Smooth muscle cell (in vitro differentiated cells): ENCODE results near the gene GLOD4. TPM values are rescaled to one million over a fixed set of nuclear protein-coding genes. Genes with fewer than 3 reads are reported as not detected.

Experiments
- DNase-seq: peaks from one replicate; lab custom pipeline; 2025; ENCODE audit not compliant: unreplicated experiment; lab: John Stamatoyannopoulos, UW
- H2AFZ ChIP-seq: fragments of 200-600 bp; sonication (generic); 2 replicates; pipeline ENCODE4 v1.6.0; 2016; ENCODE audit warnings: antibody characterized with exemption, low read depth, mild to moderate bottlenecking
- H3F3A ChIP-seq: fragments of 200-600 bp; sonication (generic); 2 replicates; pipeline ENCODE4 v1.6.0; 2017; ENCODE audit warnings: antibody characterized with exemption, low read depth
- H3K27ac ChIP-seq: fragments of 200-600 bp; sonication (generic); 2 replicates; pipeline ENCODE4 v1.5.1; 2016; ENCODE audit warnings: low read depth, mild to moderate bottlenecking
- H3K27me3 ChIP-seq: fragments of 200-600 bp; sonication (generic); 2 replicates; pipeline ENCODE4 v1.6.1; 2016; ENCODE audit warnings: low read depth, mild to moderate bottlenecking
- H3K36me3 ChIP-seq: fragments of 200-600 bp; sonication (generic); 2 replicates; pipeline ENCODE4 v1.5.1; 2016; ENCODE audit warnings: low read depth
- H3K4me1 ChIP-seq: fragments of 200-600 bp; sonication (generic); 2 replicates; pipeline ENCODE4 v1.5.1; 2016; ENCODE audit warnings: low read depth
- H3K4me2 ChIP-seq: fragments of 200-600 bp; sonication (generic); 2 replicates; pipeline ENCODE4 v1.6.0; 2016; ENCODE audit warnings: mild to moderate bottlenecking
- H3K4me3 ChIP-seq: fragments of 200-600 bp; sonication (generic); 2 replicates; pipeline ENCODE4 v1.5.1; 2016; ENCODE audit warnings: mild to moderate bottlenecking
- H3K79me2 ChIP-seq: fragments of 200-600 bp; sonication (generic); 2 replicates; pipeline ENCODE4 v1.6.0; 2016; ENCODE audit warnings: low read depth, mild to moderate bottlenecking
- H3K9ac ChIP-seq: fragments of 200-600 bp; sonication (generic); 2 replicates; pipeline ENCODE4 v1.6.0; 2016; ENCODE audit warnings: low read depth
- H3K9me3 ChIP-seq: fragments of 200-600 bp; sonication (generic); replicated peaks from 2 replicates; pipeline ENCODE4 v1.5.1; 2016; ENCODE audit warnings: low read depth
- H4K20me1 ChIP-seq: fragments of 200-600 bp; sonication (generic); 2 replicates; pipeline ENCODE4 v1.6.0; 2016; ENCODE audit warnings: low read depth
- WGBS: methylation state at CpG from one replicate; pipeline ENCODE4 v1.1.7; 2016; ENCODE audit warnings: low lambda C conversion rate; 5-methylcytosine and 5-hydroxymethylcytosine counted together
- polyA plus RNA-seq: library from polyadenylated mRNA; unstranded; fragments of >200 nt; fragmentation: Nextera tagmentation; extraction: Ambion mirVana; gene quantifications from 2 replicates; pipeline ENCODE4 v1.2.1, GENCODE V29; 2016
- total RNA-seq: library from RNA; depleted of rRNA; stranded (reverse); fragments of >200 nt; gene quantifications from 2 replicates; pipeline ENCODE4 v1.2.3, GENCODE V29; 2014
- TF ChIP-seq, protein P1 (sequence below): fragments of 200-600 bp; sonication (generic); IDR thresholded peaks from 2 replicates; pipeline ENCODE4 v1.5.1; 2017; ENCODE audit warnings: borderline replicate concordance, mild to moderate bottlenecking, antibody characterized with exemption; ENCODE audit not compliant: insufficient read depth, poor library complexity, severe bottlenecking

GLOD4 gene
- total and polyA plus RNA-seq, 2 experiments from 2014 or later, result 47.2 to 53.5 TPM

DNA sequence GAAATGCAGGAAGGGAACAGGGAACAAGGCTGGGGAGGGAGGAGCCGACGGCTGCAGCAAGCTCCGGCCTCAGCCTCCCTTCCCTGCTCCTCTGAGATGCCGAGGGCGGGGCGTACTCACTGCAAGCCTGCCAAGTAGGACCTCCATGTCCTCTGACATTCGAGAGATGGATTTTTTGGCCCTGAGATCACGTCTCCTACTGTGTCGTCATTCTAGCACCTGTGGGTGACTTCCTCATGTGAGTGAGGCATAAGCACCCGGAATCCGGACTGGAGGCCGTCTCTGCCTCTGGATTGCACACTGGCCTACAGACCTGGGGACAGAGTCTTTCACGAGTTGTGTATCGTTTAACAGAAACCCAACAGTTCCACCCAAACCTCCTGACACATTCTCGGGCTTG is 14.5 kb upstream of the GLOD4 start:
- H4K20me1 ChIP-seq, result peaks cover 13% of the 10 kb centered on the region
- H3K36me3 ChIP-seq, result no peaks in the 10 kb centered on the region
- peaks cover 4% of the 10 kb centered on the region for H3K4me1 ChIP-seq
- H3K79me2 ChIP-seq, result no peaks in the 10 kb centered on the region
- H3K4me2 ChIP-seq, result no peak overlapping the region
- no peak overlapping the region for H2AFZ ChIP-seq
- TF ChIP-seq, protein P1, sequence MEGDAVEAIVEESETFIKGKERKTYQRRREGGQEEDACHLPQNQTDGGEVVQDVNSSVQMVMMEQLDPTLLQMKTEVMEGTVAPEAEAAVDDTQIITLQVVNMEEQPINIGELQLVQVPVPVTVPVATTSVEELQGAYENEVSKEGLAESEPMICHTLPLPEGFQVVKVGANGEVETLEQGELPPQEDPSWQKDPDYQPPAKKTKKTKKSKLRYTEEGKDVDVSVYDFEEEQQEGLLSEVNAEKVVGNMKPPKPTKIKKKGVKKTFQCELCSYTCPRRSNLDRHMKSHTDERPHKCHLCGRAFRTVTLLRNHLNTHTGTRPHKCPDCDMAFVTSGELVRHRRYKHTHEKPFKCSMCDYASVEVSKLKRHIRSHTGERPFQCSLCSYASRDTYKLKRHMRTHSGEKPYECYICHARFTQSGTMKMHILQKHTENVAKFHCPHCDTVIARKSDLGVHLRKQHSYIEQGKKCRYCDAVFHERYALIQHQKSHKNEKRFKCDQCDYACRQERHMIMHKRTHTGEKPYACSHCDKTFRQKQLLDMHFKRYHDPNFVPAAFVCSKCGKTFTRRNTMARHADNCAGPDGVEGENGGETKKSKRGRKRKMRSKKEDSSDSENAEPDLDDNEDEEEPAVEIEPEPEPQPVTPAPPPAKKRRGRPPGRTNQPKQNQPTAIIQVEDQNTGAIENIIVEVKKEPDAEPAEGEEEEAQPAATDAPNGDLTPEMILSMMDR, result no peak
- H3K27me3 ChIP-seq, result no peaks in the 10 kb centered on the region
- 98% methylated on average over 15 of the region's 15 CpGs for WGBS
- DNase-seq, result no peak
- peaks cover 7% of the 10 kb centered on the region for H3F3A ChIP-seq
- H3K27ac ChIP-seq, result no peak overlapping the region
- H3K9ac ChIP-seq, result no peak overlapping the region
- no peak overlapping the region for H3K4me3 ChIP-seq
- H3K9me3 ChIP-seq, result no peaks in the 10 kb centered on the region

DNA sequence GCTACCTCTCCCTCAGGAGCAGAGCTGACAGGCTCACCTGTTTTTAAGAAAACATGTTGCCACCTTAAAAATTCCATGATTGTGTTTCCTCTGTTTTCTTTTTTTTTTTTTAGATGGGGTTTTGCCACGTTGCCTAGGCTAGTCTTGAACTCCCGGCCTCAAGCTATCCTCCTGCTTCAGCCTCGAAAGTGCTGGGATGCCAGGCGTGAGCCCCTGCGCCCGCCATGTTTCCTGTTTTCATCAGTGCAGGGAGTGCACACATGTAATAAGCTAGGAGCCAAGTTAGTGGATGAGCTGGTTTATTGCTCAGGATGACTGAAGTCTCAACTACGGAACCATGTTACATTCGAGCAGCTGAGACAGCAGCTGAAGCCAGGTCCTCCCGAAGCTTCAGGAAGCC is 13.6 kb upstream of the GLOD4 start:
- H3K4me2 ChIP-seq, result no peak overlapping the region

DNA sequence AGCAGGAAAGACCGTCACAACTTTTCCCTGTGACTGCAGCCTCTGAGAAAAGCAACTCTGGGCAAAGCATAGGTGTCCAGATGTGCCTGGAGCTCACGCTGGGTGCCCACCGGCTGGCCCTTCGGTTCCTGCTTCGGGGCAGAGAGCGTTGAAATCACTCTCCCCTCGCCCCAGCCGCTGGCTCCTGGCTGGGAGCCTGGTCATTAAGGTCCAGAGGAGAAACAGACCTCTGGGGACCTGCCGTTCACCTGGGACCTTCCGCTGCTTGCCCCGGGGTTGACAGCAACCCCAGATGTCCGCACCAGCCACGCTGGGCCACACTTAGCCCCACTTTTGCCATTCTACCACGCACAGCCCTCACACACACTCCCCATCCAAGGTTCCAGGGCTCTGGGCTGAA is 13.2 kb upstream of the GLOD4 start:
- H2AFZ ChIP-seq, result no peak overlapping the region
- H3K9ac ChIP-seq, result no peak overlapping the region
- DNase-seq, result no peak
- no peaks in the 10 kb centered on the region for H3K36me3 ChIP-seq
- no peak overlapping the region for H3K4me3 ChIP-seq
- H3K79me2 ChIP-seq, result no peaks in the 10 kb centered on the region
- H3K4me1 ChIP-seq, result peaks cover 4% of the 10 kb centered on the region
- TF ChIP-seq, protein P1, result no peak
- H3K27ac ChIP-seq, result no peak overlapping the region
- no peak overlapping the region for H3K4me2 ChIP-seq
- peaks cover 9% of the 10 kb centered on the region for H4K20me1 ChIP-seq
- H3K9me3 ChIP-seq, result no peaks in the 10 kb centered on the region
- 88% methylated on average over 14 of the region's 14 CpGs for WGBS
- peaks cover 13% of the 10 kb centered on the region for H3F3A ChIP-seq
- H3K27me3 ChIP-seq, result no peaks in the 10 kb centered on the region

More for the DNA sequence above, 13.6 kb upstream of the GLOD4 start:
- no peaks in the 10 kb centered on the region for H3K36me3 ChIP-seq
- H3K4me3 ChIP-seq, result no peak overlapping the region
- no peaks in the 10 kb centered on the region for H3K79me2 ChIP-seq
- H3K27ac ChIP-seq, result no peak overlapping the region
- H4K20me1 ChIP-seq, result peaks cover 13% of the 10 kb centered on the region
- no peaks in the 10 kb centered on the region for H3K27me3 ChIP-seq
- 88% methylated on average over 9 of the region's 9 CpGs for WGBS
- peaks cover 4% of the 10 kb centered on the region for H3K4me1 ChIP-seq
- no peak for DNase-seq
- TF ChIP-seq, protein P1, result no peak
- H2AFZ ChIP-seq, result no peak overlapping the region
- H3K9me3 ChIP-seq, result no peaks in the 10 kb centered on the region
- peaks cover 13% of the 10 kb centered on the region for H3F3A ChIP-seq
- H3K9ac ChIP-seq, result no peak overlapping the region

DNA sequence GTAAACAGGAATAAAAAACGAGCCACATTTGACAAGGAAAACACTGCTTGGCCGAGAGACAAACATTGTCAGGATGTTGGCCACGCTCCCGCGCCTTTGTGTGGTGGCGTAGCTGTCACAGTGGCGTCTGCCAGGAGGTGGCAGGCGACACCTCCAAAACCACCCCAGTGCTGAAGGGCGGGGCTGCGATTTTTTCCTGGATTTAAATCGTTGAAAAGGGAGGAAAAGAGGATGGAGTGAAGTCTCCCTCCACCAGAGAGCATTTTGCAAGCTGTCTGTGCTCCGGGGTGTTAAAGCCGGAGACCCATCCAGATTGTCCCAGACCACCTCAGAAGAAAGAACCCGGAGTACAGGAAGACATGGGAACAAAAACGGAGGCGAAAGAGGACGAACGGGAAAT is 12.8 kb upstream of the GLOD4 start:
- H3K79me2 ChIP-seq, result no peaks in the 10 kb centered on the region
- H3K4me2 ChIP-seq, result no peak overlapping the region
- peak; percentile 13 for DNase-seq
- H3K9ac ChIP-seq, result no peak overlapping the region
- H3K9me3 ChIP-seq, result no peaks in the 10 kb centered on the region
- no peak overlapping the region for H2AFZ ChIP-seq
- WGBS, result 40% methylated on average over 18 of the region's 18 CpGs
- H4K20me1 ChIP-seq, result peaks cover 8% of the 10 kb centered on the region
- TF ChIP-seq, protein P1, result peak; percentile 78
- no peaks in the 10 kb centered on the region for H3K27me3 ChIP-seq
- H3F3A ChIP-seq, result peaks cover 13% of the 10 kb centered on the region
- no peak overlapping the region for H3K27ac ChIP-seq
- no peak overlapping the region for H3K4me3 ChIP-seq
- peaks cover 4% of the 10 kb centered on the region for H3K4me1 ChIP-seq
- H3K36me3 ChIP-seq, result no peaks in the 10 kb centered on the region
